VCaP (cell line): Measurements from ENCODE around the gene PWWP2B.
A peak's percentile ranks its signal among the peaks of the same experiment; 100 is the strongest.

ENCODE experiments used
- H3K27ac ChIP-seq: fragments of 450-650 bp; 2 replicates; pipeline ENCODE4 v1.5.1; 2017
- CTCF ChIP-seq: fragments of 450-650 bp; conservative IDR thresholded peaks from 2 replicates; pipeline ENCODE4 v1.5.1; 2017; ENCODE audit warnings: mild to moderate bottlenecking, moderate library complexity

PWWP2B gene

GRCh38 chr10:132416566-132417256 is 19.7 kb downstream of the PWWP2B start:
- no peak for TF ChIP-seq CTCF
- H3K27ac ChIP-seq: peak overlapping the region; percentile 99; the same call in 1 of the 2 replicates

- TF ChIP-seq CTCF: no peak
- H3K27ac ChIP-seq: peak overlapping the region; percentile 99; the same call in 1 of the 2 replicates
Observed at GRCh38 chr10:132417257-132417910, 20.4 kb downstream of the PWWP2B start.

GRCh38 chr10:132417957-132418441 is 21.0 kb downstream of the PWWP2B start:
- H3K27ac ChIP-seq: peak overlapping the region; percentile 24; the same call in 1 of the 2 replicates

GRCh38 chr10:132418527-132419416 is 21.8 kb downstream of the PWWP2B start:
- no peak for TF ChIP-seq CTCF
- H3K27ac ChIP-seq: peak overlapping the region; percentile 24; the same call in 1 of the 2 replicates

More at GRCh38 chr10:132417957-132418441, 21.0 kb downstream of the PWWP2B start:
- no peak for TF ChIP-seq CTCF

- H3K27ac ChIP-seq: peak overlapping the region; percentile 24; the same call in 1 of the 2 replicates
Observed at GRCh38 chr10:132419538-132420468, 22.8 kb downstream of the PWWP2B start.

More at GRCh38 chr10:132419538-132420468, 22.8 kb downstream of the PWWP2B start:
- TF ChIP-seq CTCF: no peak
